IPS-18a (cell line): Measurements from ENCODE around the gene TPK1.
"Not testable (repeated sequence)": the region's sequence is repeated elsewhere in the genome, so short reads cannot be mapped to it uniquely, and the experiment has no call there.

Source experiments
- H3K27ac ChIP-seq: one replicate; pipeline ENCODE4 v1.5.1; 2013; ENCODE audit warnings: low read length
- H3K27me3 ChIP-seq: one replicate; pipeline ENCODE4 v1.6.1; 2013; ENCODE audit warnings: mild to moderate bottlenecking, low read length; ENCODE audit not compliant: control insufficient read depth, insufficient read depth
- H3K36me3 ChIP-seq: one replicate; pipeline ENCODE4 v1.6.1; 2013; ENCODE audit warnings: low read depth, low read length; ENCODE audit not compliant: control insufficient read depth
- H3K4me1 ChIP-seq: one replicate; pipeline ENCODE4 v1.6.1; 2013; ENCODE audit warnings: low read depth, low read length; ENCODE audit not compliant: control insufficient read depth
- H3K4me3 ChIP-seq: one replicate; pipeline ENCODE4 v1.5.1; 2013; ENCODE audit warnings: low read length
- H3K9ac ChIP-seq: one replicate; pipeline ENCODE4 v1.6.1; 2013; ENCODE audit warnings: mild to moderate bottlenecking, low read length, moderate library complexity
- H3K9me3 ChIP-seq: one replicate; pipeline ENCODE4 v1.6.1; 2013; ENCODE audit warnings: low read depth, low read length; ENCODE audit not compliant: control insufficient read depth

The TPK1 gene

DNA sequence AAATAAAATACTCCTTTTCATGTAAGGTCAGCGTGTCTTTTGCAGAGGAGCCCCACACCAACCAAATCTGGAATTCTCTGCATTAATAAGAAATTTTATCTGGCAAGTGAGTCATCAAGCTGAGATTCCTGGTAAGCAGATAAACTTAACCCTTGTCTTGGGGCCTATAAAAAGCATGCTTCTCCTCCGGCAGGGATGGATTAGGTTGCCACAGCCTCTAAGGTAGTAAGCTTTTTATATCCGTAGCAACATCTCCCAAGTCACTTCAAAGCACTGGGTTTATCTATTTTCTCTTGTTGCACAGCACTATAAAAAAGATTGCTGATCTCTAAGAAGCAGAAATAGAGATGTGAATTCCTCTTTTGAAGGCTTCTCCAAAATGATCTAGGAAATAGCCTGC, 229.6 kb downstream of the TPK1 start:
- Histone ChIP-seq H3K36me3 (no peaks in the 10 kb centered on the region), H3K27me3 (no peaks in the 10 kb centered on the region), H3K9ac (no peak overlapping the region), H3K27ac (no peak overlapping the region), H3K4me1 (no peaks in the 10 kb centered on the region), H3K9me3 (no peaks in the 10 kb centered on the region), H3K4me3 (no peak overlapping the region)

DNA sequence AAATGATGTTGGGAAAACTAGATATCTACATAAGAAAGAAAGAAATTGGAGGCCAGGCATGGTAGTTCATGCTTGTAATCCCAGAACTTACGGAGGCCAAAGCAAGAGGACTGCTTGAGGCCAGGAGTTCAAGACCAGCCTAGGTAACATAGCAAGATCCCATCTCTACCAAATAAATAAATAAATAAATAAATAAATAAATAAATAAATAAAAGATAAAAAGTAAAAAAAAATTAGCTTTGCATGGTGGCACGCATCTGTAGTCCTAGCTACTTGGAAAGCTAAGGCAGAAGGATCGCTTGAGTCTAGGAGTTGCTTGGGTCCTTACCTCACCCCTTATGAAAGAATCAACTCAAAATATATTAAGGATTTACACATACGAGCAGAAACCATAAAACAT, 238.9 kb downstream of the TPK1 start:
- Histone ChIP-seq H3K4me1 (no peaks in the 10 kb centered on the region), H3K4me3 (no peak overlapping the region), H3K36me3 (no peaks in the 10 kb centered on the region), H3K9me3 (no peaks in the 10 kb centered on the region), H3K9ac (no peak overlapping the region), H3K27me3 (no peaks in the 10 kb centered on the region), H3K27ac (no peak overlapping the region)

DNA sequence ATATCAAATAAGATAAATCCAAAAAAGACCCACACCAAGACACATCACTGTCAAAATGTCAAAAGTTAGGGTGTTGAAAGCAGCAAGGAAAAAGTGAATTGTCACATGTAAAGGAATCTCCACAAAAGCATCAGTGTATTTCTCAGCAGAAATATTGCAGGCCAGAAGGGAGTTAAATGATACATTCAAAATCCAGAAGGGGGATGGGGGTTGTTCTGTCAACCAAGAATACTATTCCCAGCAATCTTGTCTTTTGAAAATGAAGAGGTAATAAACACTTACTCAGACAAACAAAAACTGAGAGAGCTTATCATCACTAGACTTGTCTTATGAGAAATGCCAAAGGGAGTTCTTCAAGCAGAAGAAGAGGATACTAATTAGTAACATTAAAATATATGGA, 241.3 kb downstream of the TPK1 start:
- Histone ChIP-seq H3K4me3 (no peak overlapping the region), H3K36me3 (no peaks in the 10 kb centered on the region), H3K27ac (no peak overlapping the region), H3K27me3 (no peaks in the 10 kb centered on the region), H3K9ac (no peak overlapping the region), H3K9me3 (no peaks in the 10 kb centered on the region), H3K4me1 (no peaks in the 10 kb centered on the region)

DNA sequence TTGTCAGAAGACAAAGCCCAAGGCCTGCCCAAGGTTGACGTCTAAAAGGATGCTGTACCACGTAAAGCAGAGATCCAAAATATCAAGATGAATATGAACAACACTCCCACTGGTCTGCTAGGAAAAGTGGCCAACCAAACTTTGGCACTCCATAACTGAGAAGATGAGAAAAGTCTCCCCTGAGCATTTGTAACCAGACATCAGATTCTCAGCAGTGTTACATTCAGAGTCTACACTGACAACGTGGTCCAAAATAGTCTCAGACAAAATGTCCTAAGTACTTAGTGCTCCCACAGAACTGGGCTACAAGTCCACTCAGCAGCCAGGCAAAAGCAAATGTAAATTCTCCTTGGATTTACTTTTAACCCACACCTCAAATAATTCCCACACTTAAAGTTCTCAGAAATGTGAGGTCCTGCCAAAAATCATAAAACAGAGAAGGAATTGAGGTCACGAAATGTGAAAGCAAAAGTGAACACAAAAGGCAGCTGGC, 247.2 kb downstream of the TPK1 start:
- Histone ChIP-seq H3K9ac (no peak overlapping the region), H3K4me3 (no peak overlapping the region), H3K27ac (no peak overlapping the region), H3K27me3 (no peaks in the 10 kb centered on the region), H3K4me1 (no peaks in the 10 kb centered on the region), H3K36me3 (no peaks in the 10 kb centered on the region), H3K9me3 (no peaks in the 10 kb centered on the region)

DNA sequence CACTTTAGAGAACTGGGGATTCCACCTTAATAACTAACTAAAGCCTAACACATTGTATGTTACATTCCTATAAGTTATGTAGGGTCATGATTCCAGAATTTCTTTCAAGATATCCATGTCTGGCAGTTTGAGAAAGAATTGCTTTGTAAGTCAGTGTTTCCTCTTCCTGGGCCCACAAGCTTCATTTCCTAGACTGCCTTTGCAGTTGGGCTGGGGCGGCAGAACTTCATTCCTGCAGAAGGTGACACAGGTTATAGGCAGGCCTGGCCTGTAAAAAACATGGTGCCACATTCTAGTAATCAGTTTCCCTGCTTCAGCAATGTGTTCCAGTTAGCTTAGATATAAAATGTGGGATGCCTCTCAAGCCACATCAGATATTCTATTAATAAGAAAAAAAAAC, 248.2 kb downstream of the TPK1 start:
- Histone ChIP-seq H3K36me3 (no peaks in the 10 kb centered on the region), H3K27me3 (no peaks in the 10 kb centered on the region), H3K4me1 (no peaks in the 10 kb centered on the region), H3K9me3 (no peaks in the 10 kb centered on the region), H3K27ac (no peak overlapping the region), H3K4me3 (no peak overlapping the region), H3K9ac (no peak overlapping the region)

DNA sequence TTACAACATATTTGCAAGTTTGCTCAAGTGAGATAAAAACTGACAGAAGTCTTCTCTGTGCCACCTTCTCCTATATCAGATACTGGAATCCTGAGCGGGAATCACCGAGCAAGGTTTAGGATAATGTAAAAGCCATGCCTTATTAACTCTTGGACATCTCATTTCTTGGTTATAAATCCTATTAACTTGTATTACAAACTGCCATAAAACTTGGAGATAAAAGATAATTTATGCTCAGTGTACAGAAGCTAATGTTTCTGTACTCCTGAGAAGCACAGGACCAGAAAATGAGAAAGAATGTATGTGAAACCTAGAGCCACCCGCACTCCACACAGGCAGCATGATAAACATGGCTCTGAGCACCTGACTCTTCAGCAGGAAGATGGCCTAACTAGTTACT, 251.1 kb downstream of the TPK1 start:
- Histone ChIP-seq H3K27me3 (no peaks in the 10 kb centered on the region), H3K9me3 (no peaks in the 10 kb centered on the region), H3K4me1 (no peaks in the 10 kb centered on the region), H3K27ac (no peak overlapping the region), H3K9ac (no peak overlapping the region), H3K36me3 (no peaks in the 10 kb centered on the region), H3K4me3 (no peak overlapping the region)

DNA sequence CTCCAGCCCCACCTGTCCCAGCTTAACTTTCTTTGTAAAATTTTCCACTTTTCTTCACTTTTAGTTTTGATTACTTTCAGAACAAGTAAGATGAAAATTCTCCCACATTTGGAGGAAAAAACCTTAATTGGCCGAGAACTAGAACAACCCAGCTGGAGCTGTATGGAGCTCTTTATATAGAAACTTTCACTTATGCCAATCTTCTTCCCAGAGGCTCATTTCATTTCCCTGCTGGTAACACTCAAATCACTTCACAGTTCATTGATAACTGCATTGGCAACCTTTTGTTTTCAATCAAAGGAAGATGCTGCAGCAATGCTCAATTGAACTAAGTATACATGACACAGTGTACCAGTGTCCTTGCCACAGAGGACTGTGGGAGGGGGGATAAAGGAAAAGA, 256.2 kb downstream of the TPK1 start:
- Histone ChIP-seq H3K4me3 (no peak overlapping the region), H3K9me3 (no peaks in the 10 kb centered on the region), H3K27ac (no peak overlapping the region), H3K27me3 (no peaks in the 10 kb centered on the region), H3K9ac (no peak overlapping the region), H3K36me3 (no peaks in the 10 kb centered on the region), H3K4me1 (no peaks in the 10 kb centered on the region)

DNA sequence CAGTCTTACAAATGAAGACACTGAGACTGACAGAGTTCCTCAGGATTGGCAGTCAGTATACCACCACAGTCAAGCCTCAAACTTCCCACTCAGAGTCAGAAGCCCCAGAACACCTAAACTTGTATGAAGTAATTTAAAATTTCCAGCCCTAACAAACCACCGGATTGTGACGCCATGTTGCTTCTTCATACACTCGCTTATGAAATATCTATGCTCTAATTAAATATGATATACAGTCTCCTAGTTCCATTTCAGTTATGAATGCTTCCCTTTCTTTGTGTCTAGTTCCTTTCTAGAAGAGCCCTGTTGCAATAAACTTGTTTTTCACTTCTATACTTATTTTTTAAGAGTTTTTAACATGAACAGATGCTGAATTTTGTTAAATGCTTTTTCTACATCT, 260.4 kb downstream of the TPK1 start:
- Histone ChIP-seq H3K4me1 (no peaks in the 10 kb centered on the region), H3K9me3 (no peaks in the 10 kb centered on the region), H3K4me3 (no peak overlapping the region), H3K27me3 (no peaks in the 10 kb centered on the region), H3K9ac (no peak overlapping the region), H3K36me3 (no peaks in the 10 kb centered on the region), H3K27ac (no peak overlapping the region)

DNA sequence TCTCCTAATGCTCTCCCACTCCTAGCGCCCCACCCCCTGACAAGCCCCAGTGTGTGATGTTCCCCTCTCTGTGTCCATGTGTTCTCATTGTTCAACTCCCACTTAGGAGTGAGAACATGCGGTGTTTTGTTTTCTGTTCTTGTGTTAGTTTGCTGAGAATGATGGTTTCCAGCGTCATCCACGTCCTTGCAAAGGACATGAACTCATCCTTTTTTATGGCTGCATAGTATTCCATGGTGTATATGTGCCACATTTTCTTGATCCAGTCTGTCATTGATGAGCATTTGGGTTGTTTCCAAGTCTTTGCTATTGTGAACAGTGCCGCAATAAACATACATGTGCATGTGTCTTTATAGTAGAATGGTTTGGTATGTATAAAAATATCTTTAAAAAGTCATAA, 261.1 kb downstream of the TPK1 start:
- not testable (repeated sequence) for H3K36me3 ChIP-seq, H3K4me1 ChIP-seq, H3K9ac ChIP-seq, H3K27ac ChIP-seq, H3K9me3 ChIP-seq, H3K4me3 ChIP-seq, H3K27me3 ChIP-seq

DNA sequence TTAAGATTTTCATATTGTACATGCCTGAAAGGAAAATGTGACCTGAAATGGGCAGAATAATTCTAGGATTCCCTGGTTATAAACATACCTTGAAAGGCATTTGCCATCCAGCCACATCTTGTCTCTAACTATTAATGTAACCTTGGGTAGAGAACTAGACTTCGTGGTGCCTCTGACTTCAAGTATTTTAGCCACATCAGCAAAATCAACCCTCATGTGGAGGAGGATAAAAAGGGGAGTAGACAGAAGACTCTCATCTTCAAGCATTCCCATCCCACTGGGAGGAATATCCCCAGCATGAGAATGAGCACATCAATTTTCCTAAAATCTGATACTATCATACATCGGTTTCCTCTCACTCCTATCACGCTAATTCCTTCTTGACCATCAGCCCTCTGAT, 267.6 kb downstream of the TPK1 start:
- Histone ChIP-seq H3K4me3 (no peak overlapping the region), H3K27ac (no peak overlapping the region), H3K27me3 (no peaks in the 10 kb centered on the region), H3K9ac (no peak overlapping the region), H3K36me3 (no peaks in the 10 kb centered on the region), H3K9me3 (no peaks in the 10 kb centered on the region), H3K4me1 (no peaks in the 10 kb centered on the region)

DNA sequence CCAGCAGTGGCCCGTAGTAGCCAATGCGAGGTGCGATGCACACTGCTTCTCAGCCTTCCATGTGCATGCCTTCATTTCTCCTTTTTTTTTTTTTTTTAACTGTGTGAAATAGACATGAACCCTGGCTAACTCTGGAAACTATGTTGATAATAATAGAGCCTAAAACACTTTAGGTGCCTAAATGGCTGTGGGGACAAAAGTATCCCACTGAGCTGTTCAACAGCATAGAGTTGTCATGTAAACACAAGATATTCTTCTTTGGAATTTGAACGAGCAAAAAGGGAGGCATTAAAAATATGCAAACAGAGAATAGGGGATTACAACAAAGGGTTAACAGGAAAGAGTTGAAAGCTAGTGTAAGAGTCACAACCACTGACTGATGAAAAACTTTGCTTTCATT, 270.3 kb downstream of the TPK1 start:
- no peaks in the 10 kb centered on the region for H3K36me3 ChIP-seq
- H3K27ac ChIP-seq: no peak overlapping the region
- H3K9me3 ChIP-seq: no peaks in the 10 kb centered on the region

DNA sequence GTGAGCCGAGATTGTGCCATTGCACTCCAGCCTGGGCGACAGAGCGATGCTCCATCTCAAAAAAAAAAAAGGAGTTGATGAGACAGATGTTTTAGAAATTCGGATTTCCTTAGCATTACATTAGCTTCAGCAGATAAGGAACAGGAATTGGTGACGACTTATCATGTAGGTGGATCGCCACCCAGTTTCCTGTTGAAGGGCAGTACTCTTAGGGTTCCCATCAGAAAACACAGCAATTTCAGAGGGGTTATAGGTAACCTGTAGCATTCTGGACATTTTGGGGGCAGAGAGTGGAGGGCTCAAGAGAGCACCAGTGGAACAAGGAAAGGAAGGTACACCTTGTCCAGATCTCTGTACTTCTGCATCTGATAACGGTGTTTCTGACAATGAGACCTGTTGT, 286.0 kb downstream of the TPK1 start:
- no peaks in the 10 kb centered on the region for H3K9me3 ChIP-seq
- H3K4me3 ChIP-seq: no peak overlapping the region
- H3K27ac ChIP-seq: no peak overlapping the region
- H3K9ac ChIP-seq: no peak overlapping the region
- H3K4me1 ChIP-seq: no peaks in the 10 kb centered on the region
- no peaks in the 10 kb centered on the region for H3K27me3 ChIP-seq
- H3K36me3 ChIP-seq: no peaks in the 10 kb centered on the region

More for the DNA sequence above, 270.3 kb downstream of the TPK1 start:
- Histone ChIP-seq H3K4me3 (no peak overlapping the region), H3K4me1 (no peaks in the 10 kb centered on the region), H3K27me3 (no peaks in the 10 kb centered on the region), H3K9ac (no peak overlapping the region)
